Measurements from ENCODE around the gene MPV17L2. TPM values are rescaled to one million over a fixed set of nuclear protein-coding genes. Genes with fewer than 3 reads are reported as not detected.
A peak's percentile ranks its signal among the peaks of the same experiment; 100 is the strongest.

MPV17L2 gene
- polyA plus RNA-seq, 3 donors: 11.1 to 11.7 (median 11.1) TPM

GRCh38 chr19:18179957-18180356, 13.1 kb upstream of the MPV17L2 start:
- no peak for DNase-seq

- DNase-seq: no peak
Observed at GRCh38 chr19:18183529-18183928, 9.5 kb upstream of the MPV17L2 start.

- no peak for DNase-seq
Observed at GRCh38 chr19:18185538-18185937, 7.5 kb upstream of the MPV17L2 start.

GRCh38 chr19:18190278-18190677, 2.7 kb upstream of the MPV17L2 start:
- no peak for DNase-seq

- no peak for DNase-seq
Observed at GRCh38 chr19:18191640-18192062, 1.4 kb upstream of the MPV17L2 start.

GRCh38 chr19:18193388-18194180, 566 bp downstream of the MPV17L2 start:
- no peak for DNase-seq

GRCh38 chr19:18194181-18194530, 1.1 kb downstream of the MPV17L2 start:
- no peak for DNase-seq

GRCh38 chr19:18194554-18195238, 1.7 kb downstream of the MPV17L2 start:
- DNase-seq: no peak

GRCh38 chr19:18196511-18196845, 3.5 kb downstream of the MPV17L2 start:
- no peak for DNase-seq

- DNase-seq: no peak
Observed at GRCh38 chr19:18197306-18197705, 4.3 kb downstream of the MPV17L2 start.

GRCh38 chr19:18197941-18198340, 4.9 kb downstream of the MPV17L2 start:
- DNase-seq: no peak

GRCh38 chr19:18198374-18198773, 5.4 kb downstream of the MPV17L2 start:
- no peak for DNase-seq

- DNase-seq: no peak
Observed at GRCh38 chr19:18202397-18202777, 9.4 kb downstream of the MPV17L2 start.

- peak; percentile 26 for DNase-seq
Observed at GRCh38 chr19:18202778-18203407, 9.9 kb downstream of the MPV17L2 start.

- peak; percentile 27 for DNase-seq
Observed at GRCh38 chr19:18203408-18203862, 10.4 kb downstream of the MPV17L2 start.

- peak; percentile 100 for DNase-seq
Observed at GRCh38 chr19:18203863-18204393, 10.9 kb downstream of the MPV17L2 start, which contains the start of gene RAB3A. TSS of gene RAB3A (minus strand) at chr19:18204042. CDS start at chr19:18202740, 1,302 bp downstream.

- DNase-seq: peak; percentile 90
Observed at GRCh38 chr19:18204394-18205199, 11.6 kb downstream of the MPV17L2 start.

GRCh38 chr19:18205200-18205892, 12.3 kb downstream of the MPV17L2 start:
- peak; percentile 76 for DNase-seq

- no peak for DNase-seq
Observed at GRCh38 chr19:18206018-18206417, 13.0 kb downstream of the MPV17L2 start.

GRCh38 chr19:18208098-18208951, 15.3 kb downstream of the MPV17L2 start:
- DNase-seq: no peak

All from renal pelvis (tissue), 4 donors.